Kidney (tissue), 14 donors: ENCODE measurements around the gene CCDC97. TPM values are rescaled to one million over a fixed set of nuclear protein-coding genes. Genes with fewer than 3 reads are reported as not detected.

Experiments used
- DNase-seq, 5 donors: peaks; one replicate each; pipeline ENCODE4 v3.0.0-alpha.2; 2013 to 2020
- FAIRE-seq: peaks from 2 replicates; lab custom pipeline; 2012; peaks lifted over from hg19 to GRCh38; lab: Jason Lieb, UNC
- H3K27ac ChIP-seq, 2 donors: one replicate each; pipeline ENCODE4 v1.7.0; 2013; ENCODE audit warnings: low read depth in 2 of 2, low read length in 2 of 2, inconsistent platforms in 1 of 2
- H3K27me3 ChIP-seq: one replicate; pipeline ENCODE4 v1.7.1; 2013; ENCODE audit warnings: low read length, inconsistent platforms; ENCODE audit not compliant: control insufficient read depth, insufficient read depth
- H3K36me3 ChIP-seq, 3 donors: one replicate each; pipeline versions ENCODE4 v1.7.0 to v1.7.1; 2013; ENCODE audit warnings: low read length in 3 of 3, control low read depth in 1 of 3, inconsistent platforms in 1 of 3; ENCODE audit not compliant: insufficient read depth in 3 of 3, control insufficient read depth in 2 of 3
- H3K4me1 ChIP-seq, 3 donors: one replicate each; pipeline versions ENCODE4 v1.7.0 to v1.7.1; 2013; ENCODE audit warnings: low read length in 3 of 3, inconsistent platforms in 1 of 3, low read depth in 1 of 3; ENCODE audit not compliant: control insufficient read depth in 2 of 3, insufficient read depth in 2 of 3
- H3K4me3 ChIP-seq, 3 donors: one replicate each; pipeline versions ENCODE4 v1.7.0 to v1.8.1; 2013; ENCODE audit warnings: low read length in 3 of 3, control low read depth in 1 of 3, inconsistent platforms in 1 of 3
- H3K9ac ChIP-seq, 3 donors: one replicate each; pipeline versions ENCODE4 v1.7.0 to v1.7.1; 2013; ENCODE audit warnings: low read length in 3 of 3, control low read depth in 1 of 3, inconsistent platforms in 1 of 3
- H3K9me3 ChIP-seq, 3 donors: one replicate each; pipeline versions ENCODE4 v1.7.0 to v1.7.1; 2013; ENCODE audit warnings: low read length in 3 of 3, control low read depth in 1 of 3, inconsistent platforms in 1 of 3; ENCODE audit not compliant: control insufficient read depth in 2 of 3, insufficient read depth in 1 of 3
- CTCF ChIP-seq: IDR thresholded peaks from 3 replicates; pipeline ENCODE4 v1.5.1; 2012; ENCODE audit warnings: mild to moderate bottlenecking, moderate library complexity, borderline replicate concordance; ENCODE audit not compliant: insufficient read depth; ENCODE audit errors: extremely low read depth
- intact Hi-C: fragments of 100-400 bp; cut with DNase I; formaldehyde crosslinking; loops from one replicate; pipeline ENCODE4 v1.11.1; 2022
- polyA plus RNA-seq: library from polyadenylated mRNA; stranded (reverse); fragments of 350-450 nt; fragmentation: Illumina TruSeq; extraction: RNeasy Lipid Tissue Mini Kit (QIAGEN cat#74804); gene quantifications from one replicate; pipeline ENCODE4 v1.2.3, GENCODE V29; 2014; ENCODE audit warnings: low read depth, low replicate concordance; ENCODE audit not compliant: insufficient read depth
- total RNA-seq: library from RNA; stranded (reverse); fragmentation: NEBNext Ultra II Directional; extraction: Animal tissue kit (Norgen Biotek cat#: 25700); gene quantifications from one replicate; pipeline ENCODE4 v1.2.1, GENCODE V29; 2021
- donor health status: control.
- donor health status: control.
- donor health status: control.
- donor health status: control.
- donor health status: control.
- donor health status: DM: yes; HTN: yes; CAD: no.
- donor health status: Normal renal cell carcinoma (clear cell type).

The CCDC97 gene
- total and polyA plus RNA-seq, 2 donors from 2014 or later, result 9.8 to 28.1 TPM

GRCh38 chr19:41319500-41320184 is 9.7 kb downstream of the CCDC97 start:
- FAIRE-seq, result no peak
- no peak for DNase-seq
- Histone ChIP-seq H3K9me3 (no peaks in the 10 kb centered on the region), H3K27ac (no peak overlapping the region), H3K4me3 (no peak overlapping the region), H3K36me3 (peaks cover 2 to 35% (median 19%) of the 10 kb centered on the region in 3 donors), H3K27me3 (no peaks in the 10 kb centered on the region), H3K9ac (no peak overlapping the region), H3K4me1 (peaks cover 4 to 26% (median 15%) of the 10 kb centered on the region in 3 donors)
- intact Hi-C loops, result no loop called here
- no peak for TF ChIP-seq CTCF

GRCh38 chr19:41320185-41320518 is 10.2 kb downstream of the CCDC97 start:
- intact Hi-C loops, result no loop called here
- H3K4me3 ChIP-seq, result no peak overlapping the region
- TF ChIP-seq CTCF, result no peak
- peaks cover 7 to 30% (median 16%) of the 10 kb centered on the region in 3 donors for H3K4me1 ChIP-seq
- H3K36me3 ChIP-seq, result peaks cover 2 to 35% (median 19%) of the 10 kb centered on the region in 3 donors
- H3K9ac ChIP-seq, result no peak overlapping the region
- DNase-seq (no peak), FAIRE-seq (no peak)
- H3K27me3 ChIP-seq, result no peaks in the 10 kb centered on the region
- no peaks in the 10 kb centered on the region for H3K9me3 ChIP-seq
- H3K27ac ChIP-seq, result no peak overlapping the region

- Histone ChIP-seq H3K9ac (no peak overlapping the region), H3K27me3 (no peaks in the 10 kb centered on the region), H3K36me3 (peaks cover 2 to 35% (median 19%) of the 10 kb centered on the region in 3 donors), H3K27ac (no peak overlapping the region), H3K4me1 (peaks cover 7 to 35% (median 16%) of the 10 kb centered on the region in 3 donors), H3K9me3 (no peaks in the 10 kb centered on the region), H3K4me3 (no peak overlapping the region)
- no peak for TF ChIP-seq CTCF
- intact Hi-C loops, result no loop called here
- FAIRE-seq (no peak), DNase-seq (no peak)
These were observed 10.6 kb downstream of the CCDC97 start for GRCh38 chr19:41320568-41320967.
